PC-3 (cell line): ENCODE measurements around the gene PPARG. TPM values are rescaled to one million over a fixed set of nuclear protein-coding genes. Genes with fewer than 3 reads are reported as not detected.
"Not testable (repeated sequence)": the region's sequence is repeated elsewhere in the genome, so short reads cannot be mapped to it uniquely, and the experiment has no call there.

Experiments used
- ATAC-seq: fragments of 200-7000 bp; cut with Tn5 transposase; 2 replicates; pipeline ENCODE4 v1.9.1; 2020; ENCODE audit warnings: mild to moderate bottlenecking, moderate library complexity
- BruUV-seq: library from RNA; stranded (reverse); fragments of 400-500 nt; replicated peaks from 2 replicates; lab custom pipeline; 2021; lab: Mats Ljungman, UMichigan
- CTCF ChIA-PET: fragments of 300-600 bp; sonication (Branson Sonifier 250); formaldehyde crosslinking; loops from one replicate; lab custom pipeline; 2022; ENCODE audit warnings: antibody characterized with exemption; lab: Charles Lee
- POLR2A ChIA-PET: fragments of 300-600 bp; sonication (Branson Sonifier 250); formaldehyde crosslinking; loops from one replicate; lab custom pipeline; 2022; ENCODE audit warnings: antibody characterized with exemption; ENCODE audit not compliant: unreplicated experiment; lab: Charles Lee
- DNase-seq: peaks from one replicate; pipeline ENCODE4 v3.0.0-alpha.2; 2015
- H2AFZ ChIP-seq: fragments of 300-600 bp; sonication (generic); 2 replicates; pipeline ENCODE4 v1.6.0; 2016; ENCODE audit warnings: antibody characterized with exemption, low read length
- H3F3A ChIP-seq: fragments of 300-600 bp; sonication (generic); one replicate; pipeline ENCODE4 v1.6.0; 2017; ENCODE audit warnings: antibody characterized with exemption, low read length, control low read depth, mild to moderate bottlenecking; ENCODE audit not compliant: unreplicated experiment
- H3K27ac ChIP-seq: fragments of 300-600 bp; sonication (generic); 2 replicates; pipeline ENCODE4 v1.5.1; 2016; ENCODE audit warnings: mild to moderate bottlenecking, low read length
- H3K27me3 ChIP-seq: fragments of 300-600 bp; sonication (generic); 2 replicates; pipeline ENCODE4 v1.6.1; 2016; ENCODE audit warnings: low read length, mixed read lengths
- H3K36me3 ChIP-seq: fragments of 300-600 bp; sonication (generic); 2 replicates; pipeline ENCODE4 v1.6.1; 2016; ENCODE audit warnings: low read depth, mixed run types, low read length, mixed read lengths
- H3K4me1 ChIP-seq: fragments of 300-600 bp; sonication (generic); 2 replicates; pipeline ENCODE4 v1.5.1; 2016; ENCODE audit warnings: low read length; ENCODE audit not compliant: insufficient read depth
- H3K4me2 ChIP-seq: fragments of 300-600 bp; sonication (generic); 2 replicates; pipeline ENCODE4 v1.6.0; 2016; ENCODE audit warnings: low read length
- H3K4me3 ChIP-seq: fragments of 300-600 bp; sonication (generic); 2 replicates; pipeline ENCODE4 v1.5.1; 2016; ENCODE audit warnings: mild to moderate bottlenecking, low read length, mixed read lengths
- H3K79me2 ChIP-seq: fragments of 300-600 bp; sonication (generic); 2 replicates; pipeline ENCODE4 v1.6.1; 2017; ENCODE audit warnings: low read length, mixed read lengths
- H3K9ac ChIP-seq: fragments of 300-600 bp; sonication (generic); 2 replicates; pipeline ENCODE4 v1.6.0; 2016; ENCODE audit warnings: mild to moderate bottlenecking, low read length
- H3K9me2 ChIP-seq: fragments of 300-600 bp; sonication (generic); replicated peaks from 2 replicates; pipeline ENCODE4 v1.6.1; 2016; ENCODE audit warnings: mixed run types, low read length, mixed read lengths
- H3K9me3 ChIP-seq: fragments of 300-600 bp; sonication (generic); 2 replicates; pipeline ENCODE4 v1.6.1; 2016; ENCODE audit warnings: low read length, mixed read lengths
- H4K20me1 ChIP-seq: fragments of 300-600 bp; sonication (generic); 2 replicates; pipeline ENCODE4 v1.6.1; 2016; ENCODE audit warnings: low read length, mixed read lengths
- CTCF ChIP-seq: fragments of 300-600 bp; sonication (generic); conservative IDR thresholded peaks from 2 replicates; pipeline ENCODE4 v1.5.1; 2017; ENCODE audit warnings: antibody characterized with exemption, low read depth, mild to moderate bottlenecking, low read length
- EZH2 ChIP-seq: fragments of 300-600 bp; sonication (generic); IDR thresholded peaks from one replicate; pipeline ENCODE4 v1.6.1; 2017; ENCODE audit warnings: antibody characterized with exemption, mild to moderate bottlenecking, low read length; ENCODE audit not compliant: unreplicated experiment
- EZH2phosphoT487 ChIP-seq: fragments of 300-600 bp; sonication (generic); IDR thresholded peaks from 2 replicates; pipeline ENCODE4 v1.6.1; 2018; ENCODE audit warnings: mild to moderate bottlenecking, antibody characterized with exemption, low read length, borderline replicate concordance
- intact Hi-C: fragments of 100-400 bp; cut with micrococcal nuclease; formaldehyde crosslinking; loops from 2 replicates; pipeline ENCODE4 v1.9.0; 2023
- total RNA-seq: library from RNA; depleted of rRNA; stranded (reverse); fragments of >200 nt; gene quantifications from 2 replicates; pipeline ENCODE4 v1.2.3, GENCODE V29; 2014

The PPARG gene
- total RNA-seq, 1 experiment from 2014 or later, result 250 TPM

- no peak overlapping the region for H3K27ac ChIP-seq
- H3K9me3 ChIP-seq, result no peaks in the 10 kb centered on the region
- H3K4me2 ChIP-seq, result no peak overlapping the region
- H4K20me1 ChIP-seq, result no peaks in the 10 kb centered on the region
- intact Hi-C loops, result no loop called here
- no peak overlapping the region; the same call in 1 of the 2 replicates for H2AFZ ChIP-seq
- DNase-seq (no peak), ATAC-seq (no peak)
- H3K4me1 ChIP-seq, result no peaks in the 10 kb centered on the region
- no TSS peak for BruUV-seq
- H3K9me2 ChIP-seq, result no peaks in the 10 kb centered on the region
- H3F3A ChIP-seq, result no peaks in the 10 kb centered on the region
- ChIA-PET CTCF (no interaction called here), POLR2A (no interaction called here)
- no peaks in the 10 kb centered on the region for H3K36me3 ChIP-seq
- no peaks in the 10 kb centered on the region for H3K27me3 ChIP-seq
- H3K9ac ChIP-seq, result no peak overlapping the region
- H3K4me3 ChIP-seq, result no peak overlapping the region
- no peaks in the 10 kb centered on the region for H3K79me2 ChIP-seq
- TF ChIP-seq CTCF, result no peak
- no peak for TF ChIP-seq EZH2
- TF ChIP-seq EZH2phosphoT487, result no peak
Observed at GRCh38 chr3:12275974-12276650, 12.8 kb upstream of the PPARG start.

GRCh38 chr3:12276827-12277226 lies 12.0 kb upstream of the PPARG start:
- H3F3A ChIP-seq, H3K4me3 ChIP-seq, CTCF ChIA-PET, H3K9ac ChIP-seq, intact Hi-C loops, BruUV-seq, H3K36me3 ChIP-seq, H2AFZ ChIP-seq, H4K20me1 ChIP-seq, H3K27me3 ChIP-seq, H3K27ac ChIP-seq, H3K4me2 ChIP-seq, H3K4me1 ChIP-seq, H3K79me2 ChIP-seq, H3K9me3 ChIP-seq, POLR2A ChIA-PET, ATAC-seq, DNase-seq, H3K9me2 ChIP-seq: not testable (repeated sequence)

GRCh38 chr3:12278566-12278965 lies 10.3 kb upstream of the PPARG start:
- H3K79me2 ChIP-seq, result no peaks in the 10 kb centered on the region
- H3K36me3 ChIP-seq, result no peaks in the 10 kb centered on the region
- no peak overlapping the region for H2AFZ ChIP-seq
- CTCF ChIA-PET, result no interaction called here
- H3K4me2 ChIP-seq, result no peak overlapping the region
- no peak overlapping the region for H3K9ac ChIP-seq
- no peak overlapping the region for H3K4me3 ChIP-seq
- ATAC-seq (no peak), DNase-seq (no peak)
- no peaks in the 10 kb centered on the region for H3F3A ChIP-seq
- H3K4me1 ChIP-seq, result no peaks in the 10 kb centered on the region
- TF ChIP-seq CTCF, result no peak
- intact Hi-C loops, result no loop called here
- H3K9me3 ChIP-seq, result no peaks in the 10 kb centered on the region
- H3K9me2 ChIP-seq, result no peaks in the 10 kb centered on the region
- H3K27me3 ChIP-seq, result no peaks in the 10 kb centered on the region
- H3K27ac ChIP-seq, result no peak overlapping the region
- no peaks in the 10 kb centered on the region for H4K20me1 ChIP-seq
- POLR2A ChIA-PET, result no interaction called here
- no TSS peak for BruUV-seq
